ENCODE data around the gene PHACTR3.

GRCh38 chr20:59813126-59813947 is 209.0 kb downstream of the PHACTR3 start:
- no peak for TF ChIP-seq CTCF (conservative IDR thresholded peaks at IDR 0.05 in 1 of 2, IDR thresholded peaks at IDR 0.05 in 1 of 2; ENCODE audit: low read depth in 1 of 2, low read length in 2 of 2)
- no peak for TF ChIP-seq EZH2 (IDR thresholded peaks at IDR 0.05; ENCODE audit: low read length, missing control alignments)
